ENCODE results near the gene BOD1L1.

BOD1L1 gene

DNA sequence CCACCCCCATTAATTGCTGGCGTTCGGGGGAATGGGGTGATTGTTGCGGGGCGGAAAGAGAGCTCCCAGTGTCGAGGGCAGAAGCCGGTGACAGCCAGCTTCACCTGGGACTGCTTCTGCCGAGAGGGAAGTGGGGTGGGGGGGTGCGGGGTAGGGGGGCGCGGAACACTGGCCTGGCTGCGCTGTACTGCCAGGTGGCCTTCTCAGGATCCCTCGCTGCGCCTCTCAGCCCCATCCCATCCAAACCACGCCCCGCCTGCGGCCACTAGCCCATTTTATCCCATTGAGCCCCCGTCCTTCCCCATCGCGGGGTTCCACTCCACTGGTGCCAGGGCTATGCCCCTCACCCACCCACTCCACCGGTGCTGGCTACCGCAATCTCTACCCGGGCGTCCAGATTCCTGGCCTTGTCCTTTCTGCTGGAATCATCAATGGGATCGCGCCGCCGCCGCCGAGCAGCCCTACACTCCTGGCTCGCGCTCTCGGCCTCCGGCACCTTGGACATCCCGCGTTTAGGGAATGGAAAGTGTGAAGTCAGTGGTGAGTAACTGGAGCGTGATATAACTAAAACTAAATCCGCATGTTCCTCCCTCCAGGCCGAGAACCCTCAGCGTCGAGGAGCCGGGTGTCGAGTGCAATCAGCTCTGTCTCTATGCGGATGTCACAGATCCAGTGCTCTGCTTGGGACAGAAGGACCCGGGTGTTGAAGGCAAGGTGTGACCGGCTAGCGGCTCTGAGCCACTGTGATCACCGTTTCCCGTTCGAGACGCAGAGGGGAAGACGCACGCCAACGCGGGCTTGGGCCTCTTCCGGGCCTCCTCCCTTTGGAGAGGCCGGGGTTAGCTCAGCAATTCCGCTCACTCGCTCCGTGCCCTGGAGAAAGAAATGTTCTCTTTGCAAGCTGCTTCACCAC, 103.7 kb downstream of the BOD1L1 start:
- Histone ChIP-seq H3K4me1 (ENCODE audit: insufficient read depth, low read length, severe bottlenecking) (no peaks in the 10 kb centered on the region), H4K20me1 (ENCODE audit: insufficient read depth, low read length) (no peaks in the 10 kb centered on the region), H2AFZ (ENCODE audit: low read length) (no peak overlapping the region), H3K27me3 (ENCODE audit: insufficient read depth, low read length) (no peaks in the 10 kb centered on the region), H3K79me2 (ENCODE audit: insufficient read depth, low read length) (no peaks in the 10 kb centered on the region), H3K9me3 (ENCODE audit: low read length) (no peaks in the 10 kb centered on the region), H3F3A (ENCODE audit: insufficient read depth, low read length) (no peaks in the 10 kb centered on the region), H3K4me3 (ENCODE audit: low read depth, low read length, poor library complexity, severe bottlenecking) (no peak overlapping the region), H3K36me3 (ENCODE audit: insufficient read depth, low read length) (no peaks in the 10 kb centered on the region), H3K9me2 (ENCODE audit: low read depth, low read length) (no peaks in the 10 kb centered on the region), H3K4me2 (ENCODE audit: low read length) (no peak overlapping the region), H3K9ac (ENCODE audit: low read length) (no peak overlapping the region), H3K27ac (ENCODE audit: low read depth, low read length, poor library complexity, severe bottlenecking) (no peak overlapping the region)
- TF ChIP-seq CTCF (IDR thresholded peaks at IDR 0.05; ENCODE audit: low read length): no peak
- no peak for TF ChIP-seq EZH2 (IDR thresholded peaks at IDR 0.05; ENCODE audit: borderline replicate concordance, low read length)

DNA sequence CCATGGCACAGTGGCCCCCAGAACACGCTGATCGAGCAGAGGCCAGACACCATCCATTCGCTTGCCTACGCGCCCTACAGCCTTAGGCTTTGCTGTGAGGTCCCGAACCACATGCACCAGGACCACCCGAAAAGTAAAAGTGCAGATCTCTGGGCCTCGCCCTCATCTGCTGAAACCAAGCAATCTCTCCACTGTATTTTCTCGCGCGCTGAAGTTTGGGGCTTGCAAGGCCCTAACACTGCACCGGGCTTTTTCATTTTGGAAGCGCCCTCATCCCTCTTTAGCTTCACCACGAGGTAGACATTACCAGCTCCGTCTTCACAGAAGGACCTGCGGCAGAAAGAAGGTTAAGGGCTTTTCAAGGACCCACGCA, 104.4 kb downstream of the BOD1L1 start:
- H3K27ac ChIP-seq (ENCODE audit: low read depth, low read length, poor library complexity, severe bottlenecking): no peak overlapping the region
- no peaks in the 10 kb centered on the region for H3K79me2 ChIP-seq (ENCODE audit: insufficient read depth, low read length)
- no peaks in the 10 kb centered on the region for H3K36me3 ChIP-seq (ENCODE audit: insufficient read depth, low read length)
- no peaks in the 10 kb centered on the region for H3K27me3 ChIP-seq (ENCODE audit: insufficient read depth, low read length)
- no peaks in the 10 kb centered on the region for H3K9me3 ChIP-seq (ENCODE audit: low read length)
- no peak overlapping the region for H3K4me2 ChIP-seq (ENCODE audit: low read length)
- H4K20me1 ChIP-seq (ENCODE audit: insufficient read depth, low read length): no peaks in the 10 kb centered on the region
- no peaks in the 10 kb centered on the region for H3F3A ChIP-seq (ENCODE audit: insufficient read depth, low read length)
- H3K9ac ChIP-seq (ENCODE audit: low read length): no peak overlapping the region
- no peaks in the 10 kb centered on the region for H3K9me2 ChIP-seq (ENCODE audit: low read depth, low read length)
- no peak for TF ChIP-seq CTCF (IDR thresholded peaks at IDR 0.05; ENCODE audit: low read length)
- TF ChIP-seq EZH2 (IDR thresholded peaks at IDR 0.05; ENCODE audit: borderline replicate concordance, low read length): no peak
- no peak overlapping the region for H2AFZ ChIP-seq (ENCODE audit: low read length)
- H3K4me3 ChIP-seq (ENCODE audit: low read depth, low read length, poor library complexity, severe bottlenecking): no peak overlapping the region
- H3K4me1 ChIP-seq (ENCODE audit: insufficient read depth, low read length, severe bottlenecking): no peaks in the 10 kb centered on the region

DNA sequence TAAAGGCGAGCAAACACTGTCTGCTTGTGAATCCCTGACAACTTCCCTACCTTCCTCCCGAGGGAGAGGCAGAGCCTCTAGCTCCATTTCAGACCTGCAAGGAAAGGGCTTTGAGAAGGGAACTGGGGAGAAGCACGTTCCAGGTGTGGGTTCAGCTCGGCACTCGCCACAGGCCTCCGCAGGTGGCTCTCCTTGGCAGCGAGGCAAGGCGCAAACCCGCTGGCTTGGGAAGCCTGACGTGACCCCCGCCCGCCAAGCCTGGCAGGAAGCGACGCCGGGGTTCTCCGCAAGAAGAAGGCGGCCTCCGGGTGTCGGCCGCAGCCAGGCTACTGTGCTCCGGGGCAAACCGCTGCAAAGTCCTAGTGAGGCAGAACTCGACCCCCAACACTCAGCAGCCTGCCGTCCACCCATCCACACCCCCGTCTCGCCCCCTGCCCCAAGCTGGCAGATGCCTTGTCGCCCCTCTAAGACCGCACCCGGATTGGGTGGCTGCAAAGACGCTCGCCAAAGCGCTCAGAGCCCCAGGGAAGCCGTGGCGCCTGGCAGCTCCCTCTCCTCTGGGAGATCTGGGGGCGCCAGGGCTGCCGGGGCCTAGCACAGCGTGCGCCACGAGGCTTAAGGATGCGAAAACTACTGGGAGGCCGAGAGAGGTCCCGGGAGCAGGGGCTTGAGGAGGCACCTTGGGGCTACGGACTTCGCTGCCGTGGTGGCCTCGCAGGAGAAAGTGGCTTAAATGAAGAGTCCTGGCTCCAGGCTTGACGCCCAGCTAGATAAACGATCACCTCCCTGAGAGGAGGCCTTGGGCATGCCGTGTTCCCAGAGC, 105.0 kb downstream of the BOD1L1 start:
- Histone ChIP-seq H3K27me3 (ENCODE audit: insufficient read depth, low read length) (no peaks in the 10 kb centered on the region), H3K4me3 (ENCODE audit: low read depth, low read length, poor library complexity, severe bottlenecking) (no peak overlapping the region), H2AFZ (ENCODE audit: low read length) (no peak overlapping the region), H3K9ac (ENCODE audit: low read length) (no peak overlapping the region), H3K9me2 (ENCODE audit: low read depth, low read length) (no peaks in the 10 kb centered on the region), H3K4me2 (ENCODE audit: low read length) (no peak overlapping the region), H4K20me1 (ENCODE audit: insufficient read depth, low read length) (no peaks in the 10 kb centered on the region), H3K79me2 (ENCODE audit: insufficient read depth, low read length) (no peaks in the 10 kb centered on the region), H3F3A (ENCODE audit: insufficient read depth, low read length) (no peaks in the 10 kb centered on the region), H3K4me1 (ENCODE audit: insufficient read depth, low read length, severe bottlenecking) (no peaks in the 10 kb centered on the region), H3K9me3 (ENCODE audit: low read length) (no peaks in the 10 kb centered on the region), H3K27ac (ENCODE audit: low read depth, low read length, poor library complexity, severe bottlenecking) (no peak overlapping the region), H3K36me3 (ENCODE audit: insufficient read depth, low read length) (no peaks in the 10 kb centered on the region)
- TF ChIP-seq EZH2 (IDR thresholded peaks at IDR 0.05; ENCODE audit: borderline replicate concordance, low read length) (no peak), CTCF (IDR thresholded peaks at IDR 0.05; ENCODE audit: low read length) (no peak)
